GM12878 (cell line): ENCODE results near the gene AKT3. TPM values are rescaled to one million over a fixed set of nuclear protein-coding genes. Genes with fewer than 3 reads are reported as not detected.

Experiments used
- ATAC-seq: fragments of 200-7000 bp; cut with Tn5 transposase; 3 replicates; pipeline ENCODE4 v1.9.1; 2020; ENCODE audit warnings: mild to moderate bottlenecking, moderate library complexity
- BruUV-seq: library from RNA; stranded (reverse); fragments of 400-500 nt; replicated peaks from 2 replicates; lab custom pipeline; 2021; lab: Mats Ljungman, UMichigan
- CTCF ChIA-PET: fragments of 300-600 bp; sonication (Branson Sonifier 250); formaldehyde crosslinking; extraction: SDS; loops from one replicate; lab custom pipeline; 2021; ENCODE audit warnings: inconsistent platforms; lab: Yijun Ruan, JAX
- POLR2A ChIA-PET: fragments of 350-600 bp; formaldehyde crosslinking; extraction: SDS; loops from one replicate; lab custom pipeline; 2021; ENCODE audit warnings: inconsistent platforms; lab: Charles Lee
- RAD21 ChIA-PET: fragments of 300-600 bp; sonication (Branson Sonifier 250); formaldehyde crosslinking; loops from one replicate; lab custom pipeline; 2023; ENCODE audit warnings: antibody characterized with exemption; ENCODE audit not compliant: unreplicated experiment; lab: Charles Lee
- SMC1A ChIA-PET: fragments of 300-600 bp; sonication (Branson Sonifier 250); formaldehyde crosslinking; loops from one replicate; lab custom pipeline; 2023; ENCODE audit not compliant: unreplicated experiment, uncharacterized antibody; lab: Charles Lee
- DNase-seq: peaks from one replicate; pipeline ENCODE4 v3.0.0-alpha.2; 2011; ENCODE audit warnings: low read depth, low spot score
- FAIRE-seq: peaks from 3 replicates; lab custom pipeline; 2011; peaks lifted over from hg19 to GRCh38; lab: Jason Lieb, UNC
- H2AFZ ChIP-seq: 2 replicates; pipeline ENCODE4 v1.6.0; 2011; ENCODE audit warnings: low read depth, low read length, control low read depth; ENCODE audit not compliant: control insufficient read depth
- H3K27ac ChIP-seq: 2 replicates; pipeline ENCODE4 v1.5.1; 2011; ENCODE audit warnings: control low read depth; ENCODE audit not compliant: control insufficient read depth, insufficient read depth
- H3K27me3 ChIP-seq, 2 experiments: replicated peaks in 1 of 2; 2 replicates each; pipeline versions ENCODE4 v1.6.0 to v1.6.1; 2011; ENCODE audit warnings: low read length in 1 of 2; ENCODE audit not compliant: control insufficient read depth in 2 of 2, insufficient read depth in 2 of 2
- H3K36me3 ChIP-seq, 2 experiments: 2 replicates each; pipeline ENCODE4 v1.5.1; 2011; ENCODE audit warnings: low read length in 1 of 2; ENCODE audit not compliant: control insufficient read depth in 2 of 2, insufficient read depth in 2 of 2
- H3K4me1 ChIP-seq: 2 replicates; pipeline ENCODE4 v1.6.1; 2011; ENCODE audit warnings: mild to moderate bottlenecking, low read length, moderate library complexity, mixed read lengths; ENCODE audit not compliant: control insufficient read depth, insufficient read depth
- H3K4me2 ChIP-seq: 2 replicates; pipeline ENCODE4 v1.6.0; 2011; ENCODE audit warnings: control low read depth; ENCODE audit not compliant: control insufficient read depth, insufficient read depth
- H3K4me3 ChIP-seq: fragments of 200-600 bp; sonication (generic); 2 replicates; pipeline ENCODE4 v1.5.1; 2016
- H3K79me2 ChIP-seq: 2 replicates; pipeline ENCODE4 v1.6.0; 2011; ENCODE audit warnings: low read length; ENCODE audit not compliant: control insufficient read depth, insufficient read depth
- H3K9ac ChIP-seq: 2 replicates; pipeline ENCODE4 v1.8.0; 2011; ENCODE audit warnings: low read length, control low read depth, mixed read lengths; ENCODE audit not compliant: control insufficient read depth, insufficient read depth
- H3K9me3 ChIP-seq: replicated peaks from 3 replicates; pipeline ENCODE4 v1.5.1; 2011; ENCODE audit warnings: mild to moderate bottlenecking, low read length; ENCODE audit not compliant: control insufficient read depth, insufficient read depth
- H4K20me1 ChIP-seq: 2 replicates; pipeline ENCODE4 v1.6.0; 2011; ENCODE audit not compliant: control insufficient read depth, insufficient read depth
- EZH2 ChIP-seq: IDR thresholded peaks from 2 replicates; pipeline ENCODE4 v1.6.1; 2012; ENCODE audit warnings: low read depth, mild to moderate bottlenecking, control low read depth, inconsistent platforms, low read length, borderline replicate concordance; ENCODE audit not compliant: control insufficient read depth
- JUND ChIP-seq: IDR thresholded peaks from 2 replicates; pipeline ENCODE4 v1.6.1; 2012; ENCODE audit warnings: low read depth, mild to moderate bottlenecking, low read length, improper control_type of control experiment, moderate library complexity
- KAT2A ChIP-seq: conservative IDR thresholded peaks from 2 replicates; pipeline ENCODE4 v1.6.1; 2011; ENCODE audit warnings: low read depth, low read length; ENCODE audit not compliant: control insufficient read depth
- NR2C1 ChIP-seq: fragments of 450-650 bp; IDR thresholded peaks from 2 replicates; pipeline ENCODE4 v1.6.1; 2017; ENCODE audit warnings: antibody characterized with exemption, mild to moderate bottlenecking, moderate library complexity
- POU2F2 ChIP-seq: IDR thresholded peaks from 3 replicates; pipeline ENCODE4 v1.6.1; 2011; ENCODE audit warnings: low read depth, mild to moderate bottlenecking, low read length, borderline replicate concordance
- RFX5 ChIP-seq: IDR thresholded peaks from 2 replicates; pipeline ENCODE4 v1.6.1; 2011; ENCODE audit warnings: low read depth, low read length, improper control_type of control experiment
- YY1 ChIP-seq: IDR thresholded peaks from 2 replicates; pipeline ENCODE4 v1.6.1; 2011; ENCODE audit warnings: low read depth, mild to moderate bottlenecking, low read length
- ZSCAN29 ChIP-seq: fragments of 450-650 bp; IDR thresholded peaks from 2 replicates; pipeline ENCODE4 v1.6.1; 2017; ENCODE audit warnings: mild to moderate bottlenecking, moderate library complexity
- in situ Hi-C: fragments of 300-500 bp; cut with MboI; formaldehyde crosslinking; loops from 9 replicates; pipeline ENCODE4 v1.14.3; 2018; ENCODE audit warnings: mixed read lengths
- intact Hi-C: fragments of 100-400 bp; cut with micrococcal nuclease; formaldehyde crosslinking; loops from one replicate; pipeline ENCODE4 v1.14.2; 2022; ENCODE audit not compliant: unreplicated experiment
- polyA plus RNA-seq, 11 experiments: library from polyadenylated mRNA; depleted of rRNA in 4 of 11; unstranded in 6 of 11; stranded (reverse) in 5 of 11; fragments of >200 nt; fragmentation: Nextera tagmentation in 4 of 11; fragmentation: Illumina TruSeq in 1 of 11; extraction: Ambion mirVana in 4 of 11; extraction: Trizol in 1 of 11; gene quantifications; 1 replicate in 1 of 11; 2 replicates in 10 of 11; pipeline versions ENCODE4 v1.2.1 to v1.2.3, GENCODE V29; 2011 to 2016; ENCODE audit warnings: inconsistent platforms in 2 of 11, missing spikeins in 2 of 11, low read depth in 1 of 11
- total RNA-seq, 4 experiments: library from RNA; depleted of rRNA in 3 of 4; stranded (reverse); fragments of >200 nt in 3 of 4; fragmentation: Illumina TruSeq in 1 of 4; extraction: Trizol in 1 of 4; gene quantifications; 2 replicates each; pipeline versions ENCODE4 v1.2.1 to v1.2.3, GENCODE V29; 2013 to 2021
- TF ChIP-seq, protein P1 (sequence below): fragments of 450-650 bp; IDR thresholded peaks from 2 replicates; pipeline ENCODE4 v1.6.1; 2016; ENCODE audit warnings: mild to moderate bottlenecking
- TF ChIP-seq, protein P2 (sequence below): IDR thresholded peaks from 2 replicates; pipeline ENCODE4 v1.6.1; 2012; ENCODE audit warnings: low read depth, low read length, improper control_type of control experiment
- TF ChIP-seq, protein P3 (sequence below): fragments of 450-650 bp; formaldehyde crosslinking; IDR thresholded peaks from 2 replicates; pipeline ENCODE4 v1.4.0; 2022; ENCODE audit warnings: mild to moderate bottlenecking, moderate library complexity

AKT3 gene
- total and polyA plus RNA-seq, 10 of the 15 experiments (the other 5 are each of a cell fraction or from before 2014, with no cell fraction given), result 0.03 to 0.56 (median 0.19) TPM

DNA sequence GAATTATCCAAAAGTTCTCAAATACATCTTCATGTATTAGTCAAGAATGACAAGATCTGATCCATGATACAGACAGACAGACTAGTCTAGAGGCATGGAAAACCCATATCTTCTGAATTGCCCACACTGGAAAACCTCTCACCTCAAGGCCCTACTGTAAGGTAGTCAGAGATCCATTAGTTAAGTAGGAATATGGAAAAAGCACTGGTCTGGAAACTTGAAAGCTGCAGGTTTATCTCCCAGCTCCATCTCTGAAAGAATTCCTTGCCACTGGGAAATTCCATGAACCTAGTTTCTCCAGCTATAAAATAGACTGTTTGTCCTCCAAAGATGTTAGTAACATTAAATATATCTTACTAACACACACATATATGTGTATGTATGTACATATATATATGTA, 169.2 kb downstream of the AKT3 start:
- no TSS peak for BruUV-seq
- no peak for TF ChIP-seq NR2C1
- TF ChIP-seq, protein P1, sequence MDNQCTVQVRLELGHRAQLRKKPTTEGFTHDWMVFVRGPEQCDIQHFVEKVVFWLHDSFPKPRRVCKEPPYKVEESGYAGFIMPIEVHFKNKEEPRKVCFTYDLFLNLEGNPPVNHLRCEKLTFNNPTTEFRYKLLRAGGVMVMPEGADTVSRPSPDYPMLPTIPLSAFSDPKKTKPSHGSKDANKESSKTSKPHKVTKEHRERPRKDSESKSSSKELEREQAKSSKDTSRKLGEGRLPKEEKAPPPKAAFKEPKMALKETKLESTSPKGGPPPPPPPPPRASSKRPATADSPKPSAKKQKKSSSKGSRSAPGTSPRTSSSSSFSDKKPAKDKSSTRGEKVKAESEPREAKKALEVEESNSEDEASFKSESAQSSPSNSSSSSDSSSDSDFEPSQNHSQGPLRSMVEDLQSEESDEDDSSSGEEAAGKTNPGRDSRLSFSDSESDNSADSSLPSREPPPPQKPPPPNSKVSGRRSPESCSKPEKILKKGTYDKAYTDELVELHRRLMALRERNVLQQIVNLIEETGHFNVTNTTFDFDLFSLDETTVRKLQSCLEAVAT, result no peak
- no peak for TF ChIP-seq YY1
- no peak for TF ChIP-seq RFX5
- no peak for TF ChIP-seq POU2F2
- TF ChIP-seq, protein P2, sequence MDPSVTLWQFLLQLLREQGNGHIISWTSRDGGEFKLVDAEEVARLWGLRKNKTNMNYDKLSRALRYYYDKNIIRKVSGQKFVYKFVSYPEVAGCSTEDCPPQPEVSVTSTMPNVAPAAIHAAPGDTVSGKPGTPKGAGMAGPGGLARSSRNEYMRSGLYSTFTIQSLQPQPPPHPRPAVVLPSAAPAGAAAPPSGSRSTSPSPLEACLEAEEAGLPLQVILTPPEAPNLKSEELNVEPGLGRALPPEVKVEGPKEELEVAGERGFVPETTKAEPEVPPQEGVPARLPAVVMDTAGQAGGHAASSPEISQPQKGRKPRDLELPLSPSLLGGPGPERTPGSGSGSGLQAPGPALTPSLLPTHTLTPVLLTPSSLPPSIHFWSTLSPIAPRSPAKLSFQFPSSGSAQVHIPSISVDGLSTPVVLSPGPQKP, result no peak
- TF ChIP-seq, protein P3, sequence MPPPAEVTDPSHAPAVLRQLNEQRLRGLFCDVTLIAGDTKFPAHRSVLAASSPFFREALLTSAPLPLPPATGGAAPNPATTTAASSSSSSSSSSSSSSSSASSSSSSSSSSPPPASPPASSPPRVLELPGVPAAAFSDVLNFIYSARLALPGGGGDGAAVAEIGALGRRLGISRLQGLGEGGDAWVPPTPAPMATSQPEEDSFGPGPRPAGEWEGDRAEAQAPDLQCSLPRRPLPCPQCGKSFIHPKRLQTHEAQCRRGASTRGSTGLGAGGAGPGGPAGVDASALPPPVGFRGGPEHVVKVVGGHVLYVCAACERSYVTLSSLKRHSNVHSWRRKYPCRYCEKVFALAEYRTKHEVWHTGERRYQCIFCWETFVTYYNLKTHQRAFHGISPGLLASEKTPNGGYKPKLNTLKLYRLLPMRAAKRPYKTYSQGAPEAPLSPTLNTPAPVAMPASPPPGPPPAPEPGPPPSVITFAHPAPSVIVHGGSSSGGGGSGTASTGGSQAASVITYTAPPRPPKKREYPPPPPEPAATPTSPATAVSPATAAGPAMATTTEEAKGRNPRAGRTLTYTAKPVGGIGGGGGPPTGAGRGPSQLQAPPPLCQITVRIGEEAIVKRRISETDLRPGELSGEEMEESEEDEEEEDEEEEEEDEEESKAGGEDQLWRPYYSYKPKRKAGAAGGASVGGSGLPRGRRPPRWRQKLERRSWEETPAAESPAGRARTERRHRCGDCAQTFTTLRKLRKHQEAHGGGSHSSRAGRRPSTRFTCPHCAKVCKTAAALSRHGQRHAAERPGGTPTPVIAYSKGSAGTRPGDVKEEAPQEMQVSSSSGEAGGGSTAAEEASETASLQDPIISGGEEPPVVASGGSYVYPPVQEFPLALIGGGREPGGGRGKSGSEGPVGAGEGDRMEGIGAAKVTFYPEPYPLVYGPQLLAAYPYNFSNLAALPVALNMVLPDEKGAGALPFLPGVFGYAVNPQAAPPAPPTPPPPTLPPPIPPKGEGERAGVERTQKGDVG (CRISPR knock-in tag), result no peak
- TF ChIP-seq JUND, result no peak
- TF ChIP-seq KAT2A, result no peak
- no peak for TF ChIP-seq EZH2
- no peak for TF ChIP-seq ZSCAN29
- TF ChIP-seq, all 136 proteins: peak for 0
- intact Hi-C loops (no loop called here), in situ Hi-C loops (no loop called here)
- H3K27me3 ChIP-seq, result no peaks in the 10 kb centered on the region
- DNase-seq (no peak), FAIRE-seq (no peak), ATAC-seq (no peak)
- no peak overlapping the region for H2AFZ ChIP-seq
- H3K36me3 ChIP-seq, result no peaks in the 10 kb centered on the region
- CTCF ChIA-PET, result no interaction called here
- no peak overlapping the region for H3K27ac ChIP-seq
- H3K79me2 ChIP-seq, result no peaks in the 10 kb centered on the region
- POLR2A ChIA-PET, result no interaction called here
- RAD21 ChIA-PET, result no interaction called here
- H4K20me1 ChIP-seq, result no peaks in the 10 kb centered on the region
- SMC1A ChIA-PET, result no interaction called here
- H3K4me1 ChIP-seq, result no peaks in the 10 kb centered on the region
- no peaks in the 10 kb centered on the region for H3K9me3 ChIP-seq
- no peak overlapping the region for H3K9ac ChIP-seq
- no peak overlapping the region for H3K4me2 ChIP-seq
- H3K4me3 ChIP-seq, result no peak overlapping the region
